GM23248 (cell line): ENCODE measurements around the gene TJAP1.

Experiments
- EZH2 ChIP-seq: fragments of 200-600 bp; sonication (generic); IDR thresholded peaks from 2 replicates; pipeline ENCODE4 v1.6.1; 2018; ENCODE audit warnings: antibody characterized with exemption, mild to moderate bottlenecking; ENCODE audit not compliant: insufficient read depth, poor library complexity, severe bottlenecking
- EZH2phosphoT487 ChIP-seq: fragments of 200-600 bp; sonication (generic); IDR thresholded peaks from 2 replicates; pipeline ENCODE4 v1.6.1; 2018; ENCODE audit warnings: antibody characterized with exemption, moderate library complexity, mild to moderate bottlenecking, low read depth; ENCODE audit not compliant: insufficient read depth

- TF ChIP-seq EZH2 (no peak), EZH2phosphoT487 (no peak)
These were observed 23.5 kb upstream of the TJAP1 start for GRCh38 chr6:43453831-43454230.
